GM12865 (cell line): Measurements from ENCODE around the gene INTS13.
"Not testable (repeated sequence)": the region's sequence is repeated elsewhere in the genome, so short reads cannot be mapped to it uniquely, and the experiment has no call there.

Experiments
- DNase-seq: peaks from one replicate; pipeline ENCODE4 v3.0.0; 2010; ENCODE audit warnings: low read depth
- H3K4me3 ChIP-seq: 2 replicates; pipeline ENCODE4 v1.5.1; 2011; ENCODE audit warnings: mild to moderate bottlenecking, low read depth, low read length, control low read depth
- TF ChIP-seq, protein P1 (sequence below): IDR thresholded peaks from 2 replicates; pipeline ENCODE4 v1.5.1; 2011; ENCODE audit warnings: low read length, control low read depth, low read depth, inconsistent platforms; ENCODE audit not compliant: insufficient read depth; ENCODE audit errors: missing control alignments

Gene INTS13

DNA sequence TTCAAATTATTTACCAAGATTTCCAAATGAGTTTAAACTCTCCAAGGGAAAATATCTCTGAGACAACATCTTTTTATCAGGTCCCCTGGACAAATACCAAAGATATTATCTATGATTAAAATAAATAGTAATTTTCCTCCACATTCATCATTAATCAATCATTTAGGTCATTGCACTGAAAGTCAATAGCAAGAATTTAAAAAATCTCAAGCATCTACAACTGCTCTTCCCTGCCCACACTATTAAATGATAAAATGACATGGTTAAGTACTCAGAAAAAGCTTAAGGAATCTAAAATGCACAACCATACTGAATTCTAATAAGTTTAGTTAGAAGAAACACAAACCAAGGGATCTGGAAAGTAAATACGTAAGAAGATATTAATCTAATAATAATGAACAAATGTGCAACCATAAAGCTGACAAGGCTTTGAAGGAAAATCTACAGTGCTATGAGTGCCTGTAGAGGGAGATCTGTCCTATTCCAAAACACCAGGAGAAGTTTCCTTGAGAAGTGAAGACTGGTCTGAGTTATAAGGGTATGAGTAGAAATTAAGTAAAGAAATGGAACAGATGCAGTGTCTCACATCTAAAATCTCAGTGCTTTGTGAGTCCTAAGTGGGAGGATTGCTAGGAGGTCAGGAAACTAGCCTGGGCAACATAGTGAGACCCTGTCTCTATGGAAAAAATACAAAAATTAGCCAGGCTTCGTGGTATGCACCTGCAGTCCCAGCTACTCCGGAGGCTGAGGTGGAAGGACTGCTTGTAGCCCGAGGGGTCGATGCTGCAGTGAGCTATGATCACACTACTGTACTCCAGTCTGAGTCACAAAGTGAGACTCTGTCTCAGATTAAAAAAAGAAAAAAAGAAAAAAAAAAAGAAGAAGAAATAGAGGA lies 19.2 kb downstream of the INTS13 start:
- TF ChIP-seq, protein P1, sequence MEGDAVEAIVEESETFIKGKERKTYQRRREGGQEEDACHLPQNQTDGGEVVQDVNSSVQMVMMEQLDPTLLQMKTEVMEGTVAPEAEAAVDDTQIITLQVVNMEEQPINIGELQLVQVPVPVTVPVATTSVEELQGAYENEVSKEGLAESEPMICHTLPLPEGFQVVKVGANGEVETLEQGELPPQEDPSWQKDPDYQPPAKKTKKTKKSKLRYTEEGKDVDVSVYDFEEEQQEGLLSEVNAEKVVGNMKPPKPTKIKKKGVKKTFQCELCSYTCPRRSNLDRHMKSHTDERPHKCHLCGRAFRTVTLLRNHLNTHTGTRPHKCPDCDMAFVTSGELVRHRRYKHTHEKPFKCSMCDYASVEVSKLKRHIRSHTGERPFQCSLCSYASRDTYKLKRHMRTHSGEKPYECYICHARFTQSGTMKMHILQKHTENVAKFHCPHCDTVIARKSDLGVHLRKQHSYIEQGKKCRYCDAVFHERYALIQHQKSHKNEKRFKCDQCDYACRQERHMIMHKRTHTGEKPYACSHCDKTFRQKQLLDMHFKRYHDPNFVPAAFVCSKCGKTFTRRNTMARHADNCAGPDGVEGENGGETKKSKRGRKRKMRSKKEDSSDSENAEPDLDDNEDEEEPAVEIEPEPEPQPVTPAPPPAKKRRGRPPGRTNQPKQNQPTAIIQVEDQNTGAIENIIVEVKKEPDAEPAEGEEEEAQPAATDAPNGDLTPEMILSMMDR = no peak
- no peak overlapping the region for H3K4me3 ChIP-seq
- no peak for DNase-seq

DNA sequence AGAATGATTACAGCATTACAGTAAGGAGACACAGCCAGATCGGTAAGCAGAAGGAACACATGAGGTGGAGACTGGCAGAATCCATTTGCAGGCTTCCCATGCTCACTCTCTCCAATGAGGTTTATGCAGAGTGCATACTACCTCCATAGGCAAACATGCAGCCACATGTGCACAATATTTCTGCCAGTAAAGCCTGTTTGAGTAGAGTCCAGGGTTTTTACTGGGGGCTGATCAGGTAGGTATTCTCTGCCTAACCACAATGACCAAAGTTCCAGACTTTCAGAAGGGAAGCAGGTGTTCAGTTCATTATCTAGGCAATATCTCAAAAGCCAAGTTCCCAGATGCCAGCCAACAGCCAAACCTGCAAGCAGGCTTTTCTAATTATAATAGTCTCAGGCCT lies 31.1 kb downstream of the INTS13 start:
- DNase-seq = no peak

DNA sequence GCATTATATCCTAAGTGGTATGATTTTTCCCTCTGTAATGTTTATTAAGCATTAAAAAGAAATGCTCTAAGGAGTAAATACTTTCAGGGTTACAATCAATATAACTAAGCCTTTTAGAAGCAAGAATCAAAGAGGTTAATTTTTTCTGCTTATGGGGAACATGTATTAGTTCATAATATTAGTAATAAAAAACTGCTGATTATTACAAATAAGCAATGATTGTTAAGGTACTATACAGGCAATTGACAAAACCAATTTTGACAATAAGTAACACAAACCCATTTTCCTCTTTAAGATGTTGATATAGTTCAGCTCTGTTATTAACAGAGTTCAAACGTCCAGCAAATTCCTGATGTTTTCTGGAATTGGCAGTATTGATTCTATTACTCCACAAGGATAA lies 31.8 kb downstream of the INTS13 start:
- DNase-seq = no peak
- H3K4me3 ChIP-seq = no peak overlapping the region
- TF ChIP-seq, protein P1 = no peak

More for the DNA sequence above, 31.1 kb downstream of the INTS13 start:
- no peak overlapping the region for H3K4me3 ChIP-seq
- TF ChIP-seq, protein P1 = no peak

DNA sequence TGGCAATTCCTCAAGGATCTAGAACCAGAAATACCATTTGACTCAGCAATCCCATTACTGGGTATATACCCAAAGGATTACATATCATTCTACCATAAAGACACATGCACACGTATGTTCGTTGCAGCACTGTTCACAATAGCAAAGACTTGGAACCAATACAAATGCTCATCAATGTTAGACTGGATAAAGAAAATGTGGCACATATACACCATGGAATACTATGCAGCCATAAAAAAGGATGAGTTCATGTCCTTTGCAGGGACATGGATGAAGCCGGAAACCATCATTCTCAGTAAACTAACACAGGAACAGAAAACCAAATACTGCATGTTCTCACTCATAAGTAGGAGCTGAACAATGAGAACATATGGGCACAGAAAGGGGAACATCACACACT lies 34.4 kb downstream of the INTS13 start:
- DNase-seq, H3K4me3 ChIP-seq: not testable (repeated sequence)

DNA sequence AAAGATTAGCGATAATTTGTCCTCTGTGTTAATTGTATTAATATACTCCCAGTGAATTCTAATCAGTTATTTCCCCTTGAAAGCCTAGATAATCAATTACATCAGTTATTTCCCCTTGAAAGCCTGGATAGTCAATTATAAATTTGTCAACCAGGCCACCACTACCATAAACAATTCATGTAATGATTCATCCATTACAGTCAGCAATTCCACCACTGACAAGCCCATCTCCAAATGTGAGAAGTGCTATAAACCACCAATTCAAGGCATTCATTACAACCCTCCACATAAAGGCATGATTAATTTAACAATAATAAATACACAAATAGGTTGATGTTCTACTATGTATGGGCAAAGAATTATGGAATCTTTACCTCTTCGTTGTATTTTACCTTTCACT lies 40.9 kb downstream of the INTS13 start:
- no peak overlapping the region for H3K4me3 ChIP-seq
- no peak for DNase-seq
- TF ChIP-seq, protein P1 = no peak

DNA sequence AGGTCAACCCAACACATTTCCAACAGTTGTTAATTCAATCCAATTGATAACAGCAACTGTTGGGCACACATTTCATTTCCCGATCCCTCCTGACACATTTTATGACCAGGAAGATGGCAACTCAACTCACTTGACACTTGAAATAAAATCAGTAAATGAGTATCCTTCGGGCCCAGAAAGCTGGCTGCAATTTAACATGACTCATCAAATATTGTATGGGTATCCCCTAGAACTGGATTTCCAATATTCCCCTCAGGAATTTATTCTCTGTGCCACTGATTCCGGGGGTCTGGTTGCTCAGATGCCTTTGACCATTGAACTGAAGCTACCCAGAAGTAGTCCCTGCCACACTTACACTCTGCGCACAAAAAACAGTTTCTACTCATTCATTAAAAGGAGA lies 42.1 kb downstream of the INTS13 start:
- H3K4me3 ChIP-seq = no peak overlapping the region
- TF ChIP-seq, protein P1 = no peak
- DNase-seq = no peak

DNA sequence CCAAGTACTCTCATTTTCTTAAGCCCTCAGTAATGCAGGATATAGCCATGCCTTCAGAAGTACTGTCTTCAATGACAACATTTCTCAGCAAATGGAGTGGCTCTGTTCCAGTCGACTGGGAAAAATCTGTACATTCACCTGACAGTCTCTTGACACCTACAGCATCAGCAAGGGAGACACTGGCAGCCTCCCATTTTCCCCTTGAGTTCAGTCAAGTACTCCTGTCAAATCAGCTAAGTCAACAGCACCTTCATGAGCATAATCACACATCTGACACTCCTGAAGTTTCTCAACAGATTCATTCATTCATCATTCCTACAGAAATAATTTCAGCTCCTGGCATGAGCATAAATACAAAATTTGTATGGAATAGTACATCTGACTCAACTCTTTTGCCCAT lies 46.1 kb downstream of the INTS13 start:
- no peak overlapping the region for H3K4me3 ChIP-seq
- TF ChIP-seq, protein P1 = no peak

More for the DNA sequence above, 46.1 kb downstream of the INTS13 start:
- no peak for DNase-seq
